EH (cell line): ENCODE data around the gene ZC3H13.

Experiments
- DNase-seq: peaks from one replicate; pipeline ENCODE4 v3.0.0-alpha.2; 2015; ENCODE audit warnings: low read depth

The ZC3H13 gene

GRCh38 chr13:46052319-46053161, at the start of gene ZC3H13:
Gene ZC3H13, minus strand, starts transcription at chr13:46052746. Its CDS starts 7,239 bp downstream, at chr13:46045507.
- peak; percentile 95 for DNase-seq

GRCh38 chr13:46102255-46102605, 49.7 kb upstream of the ZC3H13 start:
- no peak for DNase-seq

GRCh38 chr13:46101484-46102254, 49.1 kb upstream of the ZC3H13 start:
- no peak for DNase-seq

GRCh38 chr13:46101002-46101401, 48.5 kb upstream of the ZC3H13 start:
- DNase-seq, result no peak

GRCh38 chr13:46100191-46100815, 47.8 kb upstream of the ZC3H13 start:
- no peak for DNase-seq

GRCh38 chr13:46097663-46098062, 45.1 kb upstream of the ZC3H13 start:
- DNase-seq, result no peak

- DNase-seq, result no peak
Measured at GRCh38 chr13:46097015-46097414, 44.5 kb upstream of the ZC3H13 start.

GRCh38 chr13:46094478-46094877, 41.9 kb upstream of the ZC3H13 start:
- DNase-seq, result no peak

- DNase-seq, result no peak
Measured at GRCh38 chr13:46088821-46089562, 36.4 kb upstream of the ZC3H13 start.

GRCh38 chr13:46087481-46087880, 34.9 kb upstream of the ZC3H13 start:
- DNase-seq, result no peak

GRCh38 chr13:46086985-46087384, 34.4 kb upstream of the ZC3H13 start:
- DNase-seq, result no peak

GRCh38 chr13:46086421-46086922, 33.9 kb upstream of the ZC3H13 start:
- DNase-seq, result no peak

- DNase-seq, result no peak
Measured at GRCh38 chr13:46085737-46086136, 33.2 kb upstream of the ZC3H13 start.

GRCh38 chr13:46082324-46082723, 29.8 kb upstream of the ZC3H13 start:
- DNase-seq, result no peak

- DNase-seq, result no peak
Measured at GRCh38 chr13:46079770-46080169, 27.2 kb upstream of the ZC3H13 start.

GRCh38 chr13:46077265-46077664, 24.7 kb upstream of the ZC3H13 start:
- no peak for DNase-seq

GRCh38 chr13:46076827-46077226, 24.3 kb upstream of the ZC3H13 start:
- DNase-seq, result no peak

- no peak for DNase-seq
Measured at GRCh38 chr13:46075811-46076210, 23.3 kb upstream of the ZC3H13 start.

- DNase-seq, result no peak
Measured at GRCh38 chr13:46071590-46072249, 19.2 kb upstream of the ZC3H13 start.

- DNase-seq, result no peak
Measured at GRCh38 chr13:46063292-46063691, 10.7 kb upstream of the ZC3H13 start.

- peak; percentile 53 for DNase-seq
Measured at GRCh38 chr13:46062185-46062584, 9.6 kb upstream of the ZC3H13 start.
